ENCODE data around the gene MKKS. TPM values are rescaled to one million over a fixed set of nuclear protein-coding genes. Genes with fewer than 3 reads are reported as not detected.

The MKKS gene
- polyA plus RNA-seq, 1 donor (not counting 4 experiments of a cell fraction or from before 2014, with no cell fraction given): 24.8 TPM

- no peak overlapping the region for H3K27ac ChIP-seq (ENCODE audit: control insufficient read depth, insufficient read depth, low read length)
- H3K9ac ChIP-seq (ENCODE audit: control insufficient read depth, extremely low read depth, insufficient read depth, low read length): no peak overlapping the region
- peaks cover 5 to 12% of the 10 kb centered on the region in 2 experiments for H3K36me3 ChIP-seq (ENCODE audit: control insufficient read depth in 2 of 2, extremely low read depth in 1 of 2, insufficient read depth in 2 of 2, low read length in 2 of 2)
- no peak overlapping the region for H3K4me3 ChIP-seq (ENCODE audit: control insufficient read depth in 2 of 3, extremely low read depth in 1 of 3, insufficient read depth in 2 of 3, low read depth in 1 of 3, low read length in 3 of 3)
- H3K79me2 ChIP-seq (ENCODE audit: control insufficient read depth, insufficient read depth, low read length): peaks cover 15% of the 10 kb centered on the region
- DNase-seq (ENCODE audit: low read depth, low spot score) (no peak), FAIRE-seq (no peak)
- TF ChIP-seq, protein P1, sequence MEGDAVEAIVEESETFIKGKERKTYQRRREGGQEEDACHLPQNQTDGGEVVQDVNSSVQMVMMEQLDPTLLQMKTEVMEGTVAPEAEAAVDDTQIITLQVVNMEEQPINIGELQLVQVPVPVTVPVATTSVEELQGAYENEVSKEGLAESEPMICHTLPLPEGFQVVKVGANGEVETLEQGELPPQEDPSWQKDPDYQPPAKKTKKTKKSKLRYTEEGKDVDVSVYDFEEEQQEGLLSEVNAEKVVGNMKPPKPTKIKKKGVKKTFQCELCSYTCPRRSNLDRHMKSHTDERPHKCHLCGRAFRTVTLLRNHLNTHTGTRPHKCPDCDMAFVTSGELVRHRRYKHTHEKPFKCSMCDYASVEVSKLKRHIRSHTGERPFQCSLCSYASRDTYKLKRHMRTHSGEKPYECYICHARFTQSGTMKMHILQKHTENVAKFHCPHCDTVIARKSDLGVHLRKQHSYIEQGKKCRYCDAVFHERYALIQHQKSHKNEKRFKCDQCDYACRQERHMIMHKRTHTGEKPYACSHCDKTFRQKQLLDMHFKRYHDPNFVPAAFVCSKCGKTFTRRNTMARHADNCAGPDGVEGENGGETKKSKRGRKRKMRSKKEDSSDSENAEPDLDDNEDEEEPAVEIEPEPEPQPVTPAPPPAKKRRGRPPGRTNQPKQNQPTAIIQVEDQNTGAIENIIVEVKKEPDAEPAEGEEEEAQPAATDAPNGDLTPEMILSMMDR (optimal IDR thresholded peaks at IDR 0.05 in 1 of 3, IDR thresholded peaks at IDR 0.05 in 1 of 3, conservative IDR thresholded peaks at IDR 0.05 in 1 of 3; ENCODE audit: extremely low read depth in 1 of 3, insufficient read depth in 2 of 3, low read length in 3 of 3): no peak
- TF ChIP-seq EZH2 (IDR thresholded peaks at IDR 0.05; ENCODE audit: low read length): no peak
- H3K27me3 ChIP-seq (ENCODE audit: control insufficient read depth, extremely low read depth, insufficient read depth, low read length): no peaks in the 10 kb centered on the region
- H3K9me1 ChIP-seq (ENCODE audit: control insufficient read depth, extremely low read depth, insufficient read depth, low read length): no peaks in the 10 kb centered on the region
- no peak overlapping the region for H3K4me2 ChIP-seq (ENCODE audit: control insufficient read depth, extremely low read depth, insufficient read depth, low read depth, low read length)
- dilution Hi-C loops (cut with MboI; ENCODE audit: extremely low pct_ligation_motif_present, low sequenced_read_pairs): no loop called here
- H3K4me1 ChIP-seq (ENCODE audit: control insufficient read depth, extremely low read depth, insufficient read depth, low read length): peaks cover 28% of the 10 kb centered on the region
- H2AFZ ChIP-seq (ENCODE audit: control insufficient read depth, low read length): no peak overlapping the region
- H3K9me3 ChIP-seq (ENCODE audit: control insufficient read depth, low read depth, low read length): no peaks in the 10 kb centered on the region
- no peaks in the 10 kb centered on the region for H4K20me1 ChIP-seq (ENCODE audit: control insufficient read depth, extremely low read depth, insufficient read depth, low read length)
These were observed 22.3 kb downstream of the MKKS start for GRCh38 chr20:10411673-10412072.

DNA sequence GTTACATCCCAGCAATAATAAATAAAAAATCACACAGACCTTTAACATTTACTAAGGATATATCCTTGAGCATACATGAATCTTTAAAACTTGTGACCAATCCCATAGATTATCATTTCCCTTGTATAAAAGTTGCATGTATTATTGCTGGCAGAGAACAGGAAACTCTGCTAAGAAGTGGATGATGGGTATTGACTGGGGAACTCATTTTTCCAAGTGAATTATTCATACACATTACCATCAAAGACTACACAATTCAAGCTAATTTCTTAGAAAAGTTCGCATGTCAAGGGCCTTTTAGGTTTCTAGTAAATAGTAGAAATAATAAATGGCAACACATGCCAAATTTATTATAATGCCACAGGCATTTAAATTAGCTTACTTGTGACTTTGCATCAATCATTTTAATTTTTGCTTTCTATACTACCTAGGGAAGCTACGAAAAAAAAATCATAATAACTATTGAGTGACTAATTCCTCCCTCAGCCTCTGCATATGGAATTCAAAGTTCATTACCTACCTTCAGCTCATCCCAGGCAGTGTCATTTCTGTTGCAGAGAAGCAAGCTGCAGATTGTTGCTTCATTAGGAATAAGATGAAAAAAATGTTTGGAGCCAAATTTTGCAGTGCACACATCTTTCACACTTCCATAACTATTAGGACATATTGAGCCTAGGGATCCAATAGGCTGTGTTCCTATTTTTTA, 25.8 kb downstream of the MKKS start:
- H3K4me3 ChIP-seq (ENCODE audit: control insufficient read depth in 2 of 3, extremely low read depth in 1 of 3, insufficient read depth in 2 of 3, low read depth in 1 of 3, low read length in 3 of 3): no peak overlapping the region
- H2AFZ ChIP-seq (ENCODE audit: control insufficient read depth, low read length): no peak overlapping the region
- no peaks in the 10 kb centered on the region for H3K79me2 ChIP-seq (ENCODE audit: control insufficient read depth, insufficient read depth, low read length)
- H3K27me3 ChIP-seq (ENCODE audit: control insufficient read depth, extremely low read depth, insufficient read depth, low read length): no peaks in the 10 kb centered on the region
- no peaks in the 10 kb centered on the region for H4K20me1 ChIP-seq (ENCODE audit: control insufficient read depth, extremely low read depth, insufficient read depth, low read length)
- H3K9ac ChIP-seq (ENCODE audit: control insufficient read depth, extremely low read depth, insufficient read depth, low read length): no peak overlapping the region
- dilution Hi-C loops (cut with MboI; ENCODE audit: extremely low pct_ligation_motif_present, low sequenced_read_pairs): no loop called here
- no peaks in the 10 kb centered on the region for H3K9me3 ChIP-seq (ENCODE audit: control insufficient read depth, low read depth, low read length)
- TF ChIP-seq EZH2 (IDR thresholded peaks at IDR 0.05; ENCODE audit: low read length): no peak
- TF ChIP-seq, protein P1 (optimal IDR thresholded peaks at IDR 0.05 in 1 of 3, IDR thresholded peaks at IDR 0.05 in 1 of 3, conservative IDR thresholded peaks at IDR 0.05 in 1 of 3; ENCODE audit: extremely low read depth in 1 of 3, insufficient read depth in 2 of 3, low read length in 3 of 3): no peak
- H3K27ac ChIP-seq (ENCODE audit: control insufficient read depth, insufficient read depth, low read length): no peak overlapping the region
- H3K9me1 ChIP-seq (ENCODE audit: control insufficient read depth, extremely low read depth, insufficient read depth, low read length): no peaks in the 10 kb centered on the region
- H3K4me1 ChIP-seq (ENCODE audit: control insufficient read depth, extremely low read depth, insufficient read depth, low read length): no peaks in the 10 kb centered on the region
- H3K36me3 ChIP-seq (ENCODE audit: control insufficient read depth in 2 of 2, extremely low read depth in 1 of 2, insufficient read depth in 2 of 2, low read length in 2 of 2): peaks cover 7 to 13% of the 10 kb centered on the region in 2 experiments
- DNase-seq (ENCODE audit: low read depth, low spot score) (no peak), FAIRE-seq (no peak)
- H3K4me2 ChIP-seq (ENCODE audit: control insufficient read depth, extremely low read depth, insufficient read depth, low read depth, low read length): no peak overlapping the region
